HepG2 (cell line): ENCODE results near the gene WDR41.

Experiments used
- EZH2 ChIP-seq: conservative IDR thresholded peaks from 2 replicates; pipeline ENCODE4 v1.6.1; 2012; ENCODE audit warnings: mild to moderate bottlenecking, low read depth, low read length, moderate library complexity
- SMARCE1 ChIP-seq: fragments of 450-650 bp; IDR thresholded peaks from 2 replicates; pipeline ENCODE4 v1.6.1; 2017; ENCODE audit warnings: borderline replicate concordance
- WIZ ChIP-seq: sonication (generic); formaldehyde crosslinking; IDR thresholded peaks from 2 replicates; pipeline ENCODE4 v1.5.1; 2020; ENCODE audit warnings: mild to moderate bottlenecking, missing genetic modification reagents
- ZNF441 ChIP-seq: sonication (generic); formaldehyde crosslinking; IDR thresholded peaks from 2 replicates; pipeline ENCODE4 v1.7.0; 2021; ENCODE audit warnings: missing genetic modification reagents, borderline replicate concordance

DNA sequence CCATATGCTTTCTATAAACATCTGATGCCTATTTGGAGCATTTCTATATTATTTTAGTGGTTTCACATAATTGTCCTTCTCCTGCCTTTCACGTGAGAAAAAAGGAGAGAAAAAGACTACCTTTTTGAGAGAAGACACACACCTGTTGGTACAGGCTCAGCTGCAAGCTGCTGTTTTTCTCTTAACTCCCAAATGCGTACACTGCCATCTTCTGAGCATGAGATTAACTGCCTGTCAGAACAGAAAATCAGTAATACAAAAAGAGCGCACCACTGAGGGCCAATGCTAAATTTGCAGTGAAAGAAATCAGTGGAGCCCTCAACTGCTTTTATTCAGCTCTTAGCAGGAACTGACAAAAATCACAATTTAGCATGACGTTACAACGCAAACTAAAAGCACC is 54.9 kb downstream of the WDR41 start:
- no peak for TF ChIP-seq SMARCE1
- TF ChIP-seq WIZ (CRISPR knock-in tag): no peak
- no peak for TF ChIP-seq ZNF441 (CRISPR knock-in tag)
- TF ChIP-seq EZH2: no peak
